OCI-LY3 (cell line): ENCODE results near the gene CD300LF.

Source experiments
- H2AFZ ChIP-seq: fragments of 200-600, 300-600 bp; shearing (Covaris generic); 2 replicates; pipeline ENCODE4 v1.6.0; 2014; ENCODE audit warnings: antibody characterized with exemption, low read depth, low read length
- H3K27ac ChIP-seq: fragments of 200-600, 300-600 bp; sonication (generic); 2 replicates; pipeline ENCODE4 v1.5.1; 2014; ENCODE audit warnings: mild to moderate bottlenecking, low read length, moderate library complexity, mixed read lengths
- H3K27me3 ChIP-seq: fragments of 200-600, 300-600 bp; sonication (generic); 2 replicates; pipeline ENCODE4 v1.6.1; 2014; ENCODE audit warnings: low read depth, low read length, mixed read lengths
- H3K36me3 ChIP-seq: fragments of 200-600, 300-600 bp; sonication (generic); replicated peaks from 2 replicates; pipeline ENCODE3; 2014; ENCODE audit warnings: low read depth, low read length, mixed read lengths
- H3K4me1 ChIP-seq: fragments of 300-600, 200-600 bp; sonication (generic); 2 replicates; pipeline ENCODE4 v1.6.1; 2014; ENCODE audit warnings: low read length, mixed read lengths
- H3K4me2 ChIP-seq: fragments of 200-600, 300-600 bp; sonication (generic); 2 replicates; pipeline ENCODE4 v1.6.1; 2014; ENCODE audit warnings: low read length, mixed read lengths
- H3K4me3 ChIP-seq: fragments of 300-600, 200-600 bp; sonication (generic); 2 replicates; pipeline ENCODE4 v1.5.1; 2014; ENCODE audit warnings: antibody characterized with exemption, mild to moderate bottlenecking, low read length, moderate library complexity
- H3K79me2 ChIP-seq: fragments of 300-600, 200-600 bp; shearing (Covaris generic); 2 replicates; pipeline ENCODE4 v1.6.1; 2014; ENCODE audit warnings: mild to moderate bottlenecking, low read length, mixed read lengths
- H3K9ac ChIP-seq: fragments of 300-600, 200-600 bp; shearing (Covaris generic); 2 replicates; pipeline ENCODE4 v1.6.0; 2014; ENCODE audit warnings: mild to moderate bottlenecking, low read length, moderate library complexity
- H3K9me3 ChIP-seq: fragments of 200-600, 300-600 bp; shearing (Covaris generic); 2 replicates; pipeline ENCODE4 v1.6.1; 2014; ENCODE audit warnings: low read length, mixed read lengths; ENCODE audit not compliant: insufficient read depth
- H4K20me1 ChIP-seq: fragments of 200-600, 300-600 bp; sonication (generic); 2 replicates; pipeline ENCODE4 v1.6.1; 2016; ENCODE audit warnings: low read length, mixed read lengths; ENCODE audit not compliant: insufficient read depth
- EZH2phosphoT487 ChIP-seq: fragments of 200-600 bp; shearing (Covaris generic); IDR thresholded peaks from 2 replicates; pipeline ENCODE4 v1.6.1; 2018; ENCODE audit warnings: antibody characterized with exemption, mixed run types, low read depth
- TF ChIP-seq, protein P1 (sequence below): fragments of 200-600, 300-600 bp; sonication (generic); IDR thresholded peaks from 2 replicates; pipeline ENCODE4 v1.5.1; 2014; ENCODE audit warnings: antibody characterized with exemption, low read length, low read depth

CD300LF gene

DNA sequence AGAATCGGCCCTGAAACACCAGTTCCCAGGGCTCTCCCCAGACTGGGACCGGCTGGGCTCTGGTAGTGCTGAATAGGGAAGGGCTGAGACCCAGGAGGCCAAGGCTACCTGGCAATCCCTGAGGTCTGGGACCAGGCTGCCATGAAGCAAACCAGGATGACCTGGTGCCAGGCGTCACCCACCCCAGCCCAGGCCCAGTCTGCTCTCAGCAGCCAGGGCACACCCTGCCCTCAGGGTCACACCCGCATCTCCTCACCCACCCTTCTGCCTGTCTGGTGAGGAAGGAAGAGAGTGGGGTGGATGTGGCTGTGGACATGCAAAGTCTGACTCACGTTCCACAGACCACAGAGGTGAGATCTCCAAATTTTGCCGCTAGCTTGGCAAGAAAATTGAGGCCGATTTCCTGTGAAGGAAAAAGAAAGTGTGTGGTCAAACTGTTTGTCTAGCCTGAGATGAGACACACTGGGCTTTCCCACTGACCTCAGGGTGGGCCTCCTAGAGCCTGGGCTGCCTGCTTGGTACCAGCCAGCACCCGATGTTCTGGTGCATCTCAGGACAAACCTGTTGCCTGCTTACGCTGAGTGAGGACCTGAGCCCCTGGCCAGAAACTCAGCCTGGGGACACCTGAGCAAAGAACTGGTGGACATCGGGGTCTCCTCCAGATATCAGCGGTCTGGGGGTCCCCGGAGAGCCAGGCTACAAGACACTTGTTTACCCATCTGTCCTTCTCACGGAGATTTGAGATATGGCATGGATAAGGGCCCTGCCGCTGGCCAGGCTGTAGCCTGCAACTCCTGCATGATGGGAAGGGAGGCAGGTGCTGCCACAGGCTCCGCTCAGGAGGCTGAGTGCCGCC, 18.0 kb upstream of the CD300LF start:
- H3K9me3 ChIP-seq, result peaks cover 5% of the 10 kb centered on the region; the same call in 1 of the 2 replicates
- H3K4me3 ChIP-seq, result no peak overlapping the region
- H3K4me1 ChIP-seq, result no peaks in the 10 kb centered on the region
- TF ChIP-seq, protein P1, sequence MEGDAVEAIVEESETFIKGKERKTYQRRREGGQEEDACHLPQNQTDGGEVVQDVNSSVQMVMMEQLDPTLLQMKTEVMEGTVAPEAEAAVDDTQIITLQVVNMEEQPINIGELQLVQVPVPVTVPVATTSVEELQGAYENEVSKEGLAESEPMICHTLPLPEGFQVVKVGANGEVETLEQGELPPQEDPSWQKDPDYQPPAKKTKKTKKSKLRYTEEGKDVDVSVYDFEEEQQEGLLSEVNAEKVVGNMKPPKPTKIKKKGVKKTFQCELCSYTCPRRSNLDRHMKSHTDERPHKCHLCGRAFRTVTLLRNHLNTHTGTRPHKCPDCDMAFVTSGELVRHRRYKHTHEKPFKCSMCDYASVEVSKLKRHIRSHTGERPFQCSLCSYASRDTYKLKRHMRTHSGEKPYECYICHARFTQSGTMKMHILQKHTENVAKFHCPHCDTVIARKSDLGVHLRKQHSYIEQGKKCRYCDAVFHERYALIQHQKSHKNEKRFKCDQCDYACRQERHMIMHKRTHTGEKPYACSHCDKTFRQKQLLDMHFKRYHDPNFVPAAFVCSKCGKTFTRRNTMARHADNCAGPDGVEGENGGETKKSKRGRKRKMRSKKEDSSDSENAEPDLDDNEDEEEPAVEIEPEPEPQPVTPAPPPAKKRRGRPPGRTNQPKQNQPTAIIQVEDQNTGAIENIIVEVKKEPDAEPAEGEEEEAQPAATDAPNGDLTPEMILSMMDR, result no peak
- TF ChIP-seq EZH2phosphoT487, result no peak
- H3K4me2 ChIP-seq, result no peak overlapping the region
- H2AFZ ChIP-seq, result no peak overlapping the region
- H3K9ac ChIP-seq, result no peak overlapping the region
- no peaks in the 10 kb centered on the region for H4K20me1 ChIP-seq
- H3K79me2 ChIP-seq, result no peaks in the 10 kb centered on the region
- no peak overlapping the region for H3K27ac ChIP-seq
- peaks cover 2% of the 10 kb centered on the region; the same call in 1 of the 2 replicates for H3K27me3 ChIP-seq
- H3K36me3 ChIP-seq, result no peaks in the 10 kb centered on the region

DNA sequence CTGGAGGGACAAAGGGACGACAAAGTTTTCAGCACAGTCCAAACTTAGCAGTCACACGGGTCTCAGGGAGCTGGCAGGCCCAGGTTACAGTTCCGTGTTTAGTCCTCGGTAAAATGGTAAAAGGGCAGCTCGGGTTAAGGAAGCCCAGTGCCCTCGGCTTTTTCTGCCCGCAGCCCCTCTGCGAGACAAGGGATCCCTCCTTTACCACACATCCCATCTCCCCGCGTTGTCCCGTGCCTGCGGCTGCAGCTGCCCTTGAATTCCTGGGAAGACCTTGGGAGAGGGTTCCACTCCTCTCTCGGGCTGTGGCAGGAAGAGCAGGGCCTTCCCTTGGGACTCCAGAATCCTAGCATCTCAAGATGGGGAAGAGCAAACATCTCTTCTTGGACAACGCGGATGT, 17.1 kb upstream of the CD300LF start:
- H3K4me2 ChIP-seq, result no peak overlapping the region
- H3K9ac ChIP-seq, result no peak overlapping the region

DNA sequence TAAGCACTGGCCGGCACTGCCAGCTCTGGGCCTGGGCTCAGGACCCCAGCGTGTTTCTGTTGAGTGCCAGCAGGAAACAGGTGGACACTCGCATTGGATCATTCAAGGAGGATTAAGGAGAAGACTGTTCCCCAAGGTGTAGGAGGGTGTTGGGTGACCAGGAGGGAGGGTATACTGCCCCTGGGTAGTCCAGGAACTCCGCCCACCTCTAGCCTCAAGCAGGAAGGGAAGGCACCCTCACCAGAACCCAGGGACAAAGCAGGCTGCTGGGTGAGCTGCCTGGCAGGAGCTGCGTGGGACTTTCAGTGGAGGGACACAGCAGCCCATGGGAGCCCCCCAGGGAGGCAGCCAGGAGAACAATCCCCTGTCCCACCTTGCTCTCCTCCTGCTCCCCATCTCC, 16.6 kb upstream of the CD300LF start:
- TF ChIP-seq, protein P1, result no peak
- no peak for TF ChIP-seq EZH2phosphoT487
- Histone ChIP-seq H3K79me2 (no peaks in the 10 kb centered on the region), H3K9ac (no peak overlapping the region), H3K4me2 (no peak overlapping the region), H3K9me3 (peaks cover 5% of the 10 kb centered on the region; the same call in 1 of the 2 replicates), H4K20me1 (no peaks in the 10 kb centered on the region), H3K4me3 (no peak overlapping the region), H3K27ac (no peak overlapping the region), H3K27me3 (peaks cover 2% of the 10 kb centered on the region; the same call in 1 of the 2 replicates), H3K4me1 (no peaks in the 10 kb centered on the region), H2AFZ (no peak overlapping the region), H3K36me3 (no peaks in the 10 kb centered on the region)

More for the DNA sequence above, 17.1 kb upstream of the CD300LF start:
- Histone ChIP-seq H3K79me2 (no peaks in the 10 kb centered on the region), H3K27me3 (peaks cover 2% of the 10 kb centered on the region; the same call in 1 of the 2 replicates), H3K36me3 (no peaks in the 10 kb centered on the region), H3K9me3 (peaks cover 5% of the 10 kb centered on the region; the same call in 1 of the 2 replicates), H3K4me3 (no peak overlapping the region), H3K27ac (no peak overlapping the region), H3K4me1 (no peaks in the 10 kb centered on the region), H2AFZ (no peak overlapping the region), H4K20me1 (no peaks in the 10 kb centered on the region)
- TF ChIP-seq EZH2phosphoT487, result no peak
- TF ChIP-seq, protein P1, result no peak

DNA sequence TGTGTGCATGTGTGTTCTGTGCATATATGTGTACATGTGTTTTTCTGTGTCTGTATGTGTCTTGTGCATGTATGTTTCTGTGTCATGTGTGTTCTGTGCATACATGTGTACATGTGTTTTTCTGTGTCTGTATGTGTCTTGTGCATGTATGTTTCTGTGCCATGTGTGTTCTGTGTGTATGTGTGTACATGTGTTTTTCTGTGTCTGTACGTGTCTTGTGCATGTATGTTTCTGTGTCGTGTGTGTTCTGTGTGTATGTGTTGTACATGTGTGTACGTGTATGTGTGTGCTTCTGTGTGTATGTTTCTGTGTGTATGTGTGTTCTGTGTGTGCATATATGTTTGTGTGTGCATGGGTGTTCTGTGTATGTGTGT, 16.0 kb upstream of the CD300LF start:
- H4K20me1 ChIP-seq, result no peaks in the 10 kb centered on the region
- H3K27me3 ChIP-seq, result peaks cover 6% of the 10 kb centered on the region; the same call in 1 of the 2 replicates
- no peaks in the 10 kb centered on the region for H3K4me1 ChIP-seq
- no peaks in the 10 kb centered on the region for H3K79me2 ChIP-seq
- H3K9ac ChIP-seq, result no peak overlapping the region
- no peak for TF ChIP-seq EZH2phosphoT487
- TF ChIP-seq, protein P1, result no peak
- H3K4me2 ChIP-seq, result no peak overlapping the region
- H3K4me3 ChIP-seq, result no peak overlapping the region
- H3K9me3 ChIP-seq, result peaks cover 5% of the 10 kb centered on the region; the same call in 1 of the 2 replicates
- no peak overlapping the region for H3K27ac ChIP-seq
- no peaks in the 10 kb centered on the region for H3K36me3 ChIP-seq
- H2AFZ ChIP-seq, result no peak overlapping the region
